DOHH2 (cell line): ENCODE data around the gene RPRML.

Experiments used
- H3F3A ChIP-seq: fragments of 200-600 bp; sonication (generic), shearing (Covaris generic); 2 replicates; pipeline ENCODE4 v1.6.0; 2016; ENCODE audit warnings: antibody characterized with exemption, mild to moderate bottlenecking; ENCODE audit not compliant: control insufficient read depth, insufficient read depth
- H3K27ac ChIP-seq: fragments of 200-600 bp; sonication (generic); 2 replicates; pipeline ENCODE4 v1.5.1; 2014; ENCODE audit warnings: low read depth, mild to moderate bottlenecking, low read length, moderate library complexity
- H3K27me3 ChIP-seq: fragments of 200-600 bp; sonication (generic); 2 replicates; pipeline ENCODE4 v1.6.1; 2014; ENCODE audit warnings: mild to moderate bottlenecking, low read length, mixed read lengths; ENCODE audit not compliant: control insufficient read depth
- H3K36me3 ChIP-seq: fragments of 200-600 bp; sonication (generic); 2 replicates; pipeline ENCODE4 v1.6.1; 2014; ENCODE audit warnings: mild to moderate bottlenecking, low read length, moderate library complexity, mixed read lengths; ENCODE audit not compliant: control insufficient read depth
- H3K4me1 ChIP-seq: fragments of 200-600 bp; sonication (generic); 2 replicates; pipeline ENCODE4 v1.6.1; 2014; ENCODE audit warnings: mild to moderate bottlenecking, low read length, mixed read lengths; ENCODE audit not compliant: control insufficient read depth
- H3K4me2 ChIP-seq: fragments of 200-600 bp; sonication (generic); 2 replicates; pipeline ENCODE4 v1.6.0; 2014; ENCODE audit warnings: mild to moderate bottlenecking, low read length, moderate library complexity
- H3K4me3 ChIP-seq: fragments of 200-600 bp; sonication (generic); 2 replicates; pipeline ENCODE4 v1.5.1; 2014; ENCODE audit warnings: mild to moderate bottlenecking, low read length, mixed read lengths
- H3K79me2 ChIP-seq: fragments of 200-600 bp; sonication (generic); 2 replicates; pipeline ENCODE4 v1.6.1; 2014; ENCODE audit warnings: mild to moderate bottlenecking, low read length, mixed read lengths; ENCODE audit not compliant: control insufficient read depth
- H3K9me2 ChIP-seq: fragments of 200-600 bp; sonication (generic); replicated peaks from 2 replicates; pipeline ENCODE4 v1.6.1; 2014; ENCODE audit warnings: mild to moderate bottlenecking, low read length, mixed read lengths; ENCODE audit not compliant: control insufficient read depth
- H3K9me3 ChIP-seq: fragments of 200-600 bp; sonication (generic); 2 replicates; pipeline ENCODE4 v1.6.1; 2014; ENCODE audit warnings: antibody characterized with exemption, low read length, mixed read lengths; ENCODE audit not compliant: control insufficient read depth, insufficient read depth
- H4K20me1 ChIP-seq: fragments of 200-600 bp; sonication (generic); 2 replicates; pipeline ENCODE4 v1.6.0; 2014; ENCODE audit warnings: low read depth, mild to moderate bottlenecking, antibody characterized with exemption, low read length, moderate library complexity; ENCODE audit not compliant: control insufficient read depth, insufficient read depth
- EZH2phosphoT487 ChIP-seq: fragments of 200-600 bp; sonication (generic); IDR thresholded peaks from 2 replicates; pipeline ENCODE4 v1.6.1; 2017; ENCODE audit warnings: borderline replicate concordance, mild to moderate bottlenecking, antibody characterized with exemption, low read length, moderate library complexity, mixed read lengths
- TF ChIP-seq, protein P1 (sequence below): fragments of 200-600 bp; sonication (generic); IDR thresholded peaks from one replicate; pipeline ENCODE4 v1.5.1; 2014; ENCODE audit warnings: antibody characterized with exemption, mild to moderate bottlenecking, low read depth, low read length; ENCODE audit not compliant: poor library complexity, severe bottlenecking

RPRML gene

DNA sequence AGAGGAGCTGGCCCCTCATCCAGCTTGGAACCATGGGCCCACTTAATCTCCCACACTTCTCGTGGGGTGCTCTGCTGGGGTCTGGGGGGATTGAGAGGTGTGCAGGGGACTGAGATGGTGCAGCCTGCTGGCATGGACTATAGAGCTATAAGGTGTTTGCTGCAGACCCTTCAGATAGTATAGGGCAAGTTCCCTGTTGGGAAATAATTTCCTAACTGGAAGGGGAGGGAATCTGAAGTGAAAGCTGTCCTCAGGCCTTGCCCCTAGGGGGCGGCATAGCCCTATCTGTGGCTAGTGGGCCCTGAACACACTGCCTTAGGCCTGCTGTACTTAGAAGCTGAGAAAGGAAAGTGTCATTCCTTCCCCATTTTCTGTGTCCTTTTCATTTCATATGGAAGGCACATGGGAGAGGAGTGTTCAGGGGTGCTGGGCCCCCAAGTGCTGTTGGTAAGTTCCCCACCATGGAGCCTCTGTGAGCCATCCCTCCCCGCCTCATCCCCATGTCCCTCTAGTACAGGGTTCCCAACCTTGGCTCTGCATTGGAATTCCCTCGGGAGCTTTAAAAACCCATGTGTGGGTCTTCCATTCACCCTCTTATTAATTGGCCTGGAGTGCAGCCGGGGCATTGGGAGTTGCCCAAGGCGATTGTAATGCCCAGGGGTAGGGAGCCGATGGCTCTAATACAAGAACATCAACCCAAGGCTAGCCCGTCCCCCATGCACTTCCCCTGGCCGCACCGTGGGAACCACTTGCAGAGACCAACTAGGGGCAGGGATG is 36.4 kb downstream of the RPRML start:
- Histone ChIP-seq H3K9me3 (no peaks in the 10 kb centered on the region), H4K20me1 (no peaks in the 10 kb centered on the region), H3F3A (peaks cover 10% of the 10 kb centered on the region), H3K79me2 (no peaks in the 10 kb centered on the region), H3K36me3 (peaks cover 40% of the 10 kb centered on the region), H3K9me2 (no peaks in the 10 kb centered on the region), H3K27me3 (no peaks in the 10 kb centered on the region), H3K4me2 (no peak overlapping the region), H3K4me1 (no peaks in the 10 kb centered on the region), H3K4me3 (no peak overlapping the region), H3K27ac (no peak overlapping the region)
- TF ChIP-seq, protein P1, sequence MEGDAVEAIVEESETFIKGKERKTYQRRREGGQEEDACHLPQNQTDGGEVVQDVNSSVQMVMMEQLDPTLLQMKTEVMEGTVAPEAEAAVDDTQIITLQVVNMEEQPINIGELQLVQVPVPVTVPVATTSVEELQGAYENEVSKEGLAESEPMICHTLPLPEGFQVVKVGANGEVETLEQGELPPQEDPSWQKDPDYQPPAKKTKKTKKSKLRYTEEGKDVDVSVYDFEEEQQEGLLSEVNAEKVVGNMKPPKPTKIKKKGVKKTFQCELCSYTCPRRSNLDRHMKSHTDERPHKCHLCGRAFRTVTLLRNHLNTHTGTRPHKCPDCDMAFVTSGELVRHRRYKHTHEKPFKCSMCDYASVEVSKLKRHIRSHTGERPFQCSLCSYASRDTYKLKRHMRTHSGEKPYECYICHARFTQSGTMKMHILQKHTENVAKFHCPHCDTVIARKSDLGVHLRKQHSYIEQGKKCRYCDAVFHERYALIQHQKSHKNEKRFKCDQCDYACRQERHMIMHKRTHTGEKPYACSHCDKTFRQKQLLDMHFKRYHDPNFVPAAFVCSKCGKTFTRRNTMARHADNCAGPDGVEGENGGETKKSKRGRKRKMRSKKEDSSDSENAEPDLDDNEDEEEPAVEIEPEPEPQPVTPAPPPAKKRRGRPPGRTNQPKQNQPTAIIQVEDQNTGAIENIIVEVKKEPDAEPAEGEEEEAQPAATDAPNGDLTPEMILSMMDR: peak; percentile 97
- TF ChIP-seq EZH2phosphoT487: no peak

DNA sequence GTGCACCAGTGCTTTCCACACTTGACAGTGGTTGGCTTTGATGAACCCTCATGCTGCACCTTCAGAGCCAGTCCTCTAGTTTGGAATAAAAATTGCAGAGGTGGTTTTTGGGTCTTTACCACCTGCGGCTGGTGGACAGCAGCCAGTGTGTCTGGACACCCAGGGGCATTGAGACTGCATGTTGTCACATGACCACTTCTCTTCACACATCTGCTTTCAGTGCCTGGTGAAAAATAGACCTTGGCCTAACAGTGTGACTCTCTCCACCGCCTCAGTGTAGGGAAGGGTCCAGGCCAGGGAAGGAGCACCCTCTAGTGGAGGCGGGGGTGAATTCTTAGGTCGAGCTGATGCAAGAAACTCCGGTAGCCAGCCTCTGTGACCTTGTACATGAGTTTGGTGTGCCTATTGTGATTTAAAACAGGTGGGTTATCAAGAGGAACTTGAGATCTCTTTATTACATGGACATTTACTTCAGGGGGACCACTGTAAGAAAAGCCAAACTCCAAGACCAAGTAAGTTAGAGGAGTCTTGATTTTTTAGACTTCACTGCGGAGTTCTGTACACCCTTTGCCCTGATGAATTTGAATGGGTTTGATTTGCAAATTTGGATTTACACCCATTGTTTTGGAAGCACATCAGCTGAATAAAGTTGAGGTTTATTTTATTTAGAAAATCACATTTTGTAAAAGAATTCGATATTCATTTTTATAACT is 38.2 kb downstream of the RPRML start:
- no peaks in the 10 kb centered on the region for H3K27me3 ChIP-seq
- no peak for TF ChIP-seq EZH2phosphoT487
- TF ChIP-seq, protein P1: peak; percentile 90
- no peak overlapping the region for H3K4me3 ChIP-seq
- H3K9me3 ChIP-seq: no peaks in the 10 kb centered on the region
- no peaks in the 10 kb centered on the region for H4K20me1 ChIP-seq
- H3K9me2 ChIP-seq: no peaks in the 10 kb centered on the region
- H3K79me2 ChIP-seq: no peaks in the 10 kb centered on the region
- no peaks in the 10 kb centered on the region for H3K4me1 ChIP-seq
- peaks cover 55% of the 10 kb centered on the region for H3K36me3 ChIP-seq
- H3F3A ChIP-seq: peaks cover 10% of the 10 kb centered on the region
- H3K4me2 ChIP-seq: no peak overlapping the region
- no peak overlapping the region for H3K27ac ChIP-seq

DNA sequence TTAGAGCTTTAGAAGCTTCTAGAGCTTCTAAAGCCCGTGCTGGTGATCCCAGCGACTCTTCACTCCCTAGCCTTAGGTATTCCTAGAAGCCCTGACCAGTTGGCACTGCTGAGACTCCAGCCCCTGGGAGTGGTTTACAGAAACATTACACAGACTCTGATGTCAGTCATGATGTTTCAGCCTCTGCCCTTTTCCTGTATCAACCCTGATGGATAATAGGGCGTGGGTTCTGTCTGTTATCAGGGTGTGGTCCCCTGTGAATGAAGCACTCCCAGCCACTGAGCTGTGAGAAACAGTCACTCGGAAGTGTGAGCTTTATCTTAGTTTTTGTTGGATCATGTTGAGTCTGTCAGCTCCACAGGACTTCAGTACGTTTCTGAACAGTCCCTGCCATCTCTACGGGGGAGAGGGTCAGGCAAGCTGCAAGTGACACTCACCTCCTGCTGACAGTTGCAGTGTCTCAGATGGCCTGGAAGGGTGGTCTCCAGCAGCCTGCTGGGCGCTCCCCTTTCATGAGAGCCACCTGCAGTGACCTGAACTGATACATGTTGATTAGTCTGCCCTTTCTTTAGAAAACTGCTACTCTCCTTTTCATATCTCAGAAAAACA is 43.3 kb downstream of the RPRML start:
- Histone ChIP-seq H3K4me3 (no peak overlapping the region), H3K27me3 (no peaks in the 10 kb centered on the region), H4K20me1 (no peaks in the 10 kb centered on the region), H3K27ac (no peak overlapping the region), H3K36me3 (peaks cover 91% of the 10 kb centered on the region), H3K4me1 (no peaks in the 10 kb centered on the region), H3F3A (peaks cover 6% of the 10 kb centered on the region), H3K9me3 (no peaks in the 10 kb centered on the region), H3K79me2 (no peaks in the 10 kb centered on the region), H3K4me2 (no peak overlapping the region), H3K9me2 (no peaks in the 10 kb centered on the region)
- TF ChIP-seq EZH2phosphoT487: no peak
- TF ChIP-seq, protein P1: no peak
